SK-N-MC (cell line): ENCODE data around the gene DOK5.

Experiments
- EZH2 ChIP-seq: fragments of 200-600 bp; sonication (generic); IDR thresholded peaks from one replicate; pipeline ENCODE4 v1.6.1; 2017; ENCODE audit warnings: antibody characterized with exemption
- FOXP2 ChIP-seq: optimal IDR thresholded peaks from 2 replicates; pipeline ENCODE3; 2011; ENCODE audit warnings: mild to moderate bottlenecking, moderate library complexity; ENCODE audit not compliant: insufficient read depth; ENCODE audit errors: extremely low read length, control extremely low read depth
- POLR2AphosphoS5 ChIP-seq: IDR thresholded peaks from 2 replicates; pipeline ENCODE4 v1.6.1; 2012; ENCODE audit warnings: mild to moderate bottlenecking, low read depth, low read length, borderline replicate concordance

GRCh38 chr20:54651252-54651651 is 175.9 kb downstream of the DOK5 start:
- TF ChIP-seq POLR2AphosphoS5 (no peak), EZH2 (no peak), FOXP2 (no peak)
